Mucosa of rectum (tissue), 2 donors: ENCODE data around the gene SEMA4G.

Experiments used
- H3K27ac ChIP-seq, 2 donors: one replicate each; pipeline ENCODE4 v1.7.0; 2013; ENCODE audit warnings: inconsistent platforms in 2 of 2, low read depth in 2 of 2, low read length in 2 of 2
- H3K27me3 ChIP-seq, 2 donors: one replicate each; pipeline ENCODE4 v1.7.0; 2013; ENCODE audit warnings: low read length in 2 of 2; ENCODE audit not compliant: control insufficient read depth in 2 of 2, insufficient read depth in 2 of 2
- H3K36me3 ChIP-seq, 2 donors: one replicate each; pipeline ENCODE4 v1.7.0; 2013; ENCODE audit warnings: low read length in 2 of 2; ENCODE audit not compliant: control insufficient read depth in 2 of 2, insufficient read depth in 2 of 2
- H3K4me1 ChIP-seq, 2 donors: one replicate each; pipeline ENCODE4 v1.7.0; 2013; ENCODE audit warnings: low read length in 2 of 2, mild to moderate bottlenecking in 1 of 2; ENCODE audit not compliant: control insufficient read depth in 2 of 2, insufficient read depth in 2 of 2
- H3K4me3 ChIP-seq, 2 donors: one replicate each; pipeline ENCODE4 v1.7.0; 2013; ENCODE audit warnings: low read length in 2 of 2
- H3K9ac ChIP-seq, 2 donors: one replicate each; pipeline ENCODE4 v1.7.0; 2013; ENCODE audit warnings: low read length in 2 of 2, low read depth in 1 of 2, mild to moderate bottlenecking in 1 of 2
- H3K9me3 ChIP-seq, 2 donors: one replicate each; pipeline ENCODE4 v1.7.0; 2013; ENCODE audit warnings: low read length in 2 of 2; ENCODE audit not compliant: control insufficient read depth in 2 of 2
- donor health status: healthy.
- donor health status: Normal muscosa, but diverticular disease.

The SEMA4G gene

GRCh38 chr10:100948916-100949315 lies 20.4 kb upstream of the SEMA4G start:
- peaks cover 55 to 57% of the 10 kb centered on the region in 2 donors for H3K36me3 ChIP-seq
- H3K27me3 ChIP-seq = no peaks in the 10 kb centered on the region
- H3K4me1 ChIP-seq = no peaks in the 10 kb centered on the region
- H3K9me3 ChIP-seq = no peaks in the 10 kb centered on the region
- no peak overlapping the region for H3K4me3 ChIP-seq
- no peak overlapping the region for H3K9ac ChIP-seq
- no peak overlapping the region for H3K27ac ChIP-seq

- Histone ChIP-seq H3K4me3 (no peak overlapping the region), H3K27ac (no peak overlapping the region), H3K4me1 (no peaks in the 10 kb centered on the region), H3K36me3 (peaks cover 40 to 57% of the 10 kb centered on the region in 2 donors), H3K9me3 (no peaks in the 10 kb centered on the region), H3K9ac (no peak overlapping the region), H3K27me3 (no peaks in the 10 kb centered on the region)
Measured at GRCh38 chr10:100960251-100960650, 9.1 kb upstream of the SEMA4G start.

DNA sequence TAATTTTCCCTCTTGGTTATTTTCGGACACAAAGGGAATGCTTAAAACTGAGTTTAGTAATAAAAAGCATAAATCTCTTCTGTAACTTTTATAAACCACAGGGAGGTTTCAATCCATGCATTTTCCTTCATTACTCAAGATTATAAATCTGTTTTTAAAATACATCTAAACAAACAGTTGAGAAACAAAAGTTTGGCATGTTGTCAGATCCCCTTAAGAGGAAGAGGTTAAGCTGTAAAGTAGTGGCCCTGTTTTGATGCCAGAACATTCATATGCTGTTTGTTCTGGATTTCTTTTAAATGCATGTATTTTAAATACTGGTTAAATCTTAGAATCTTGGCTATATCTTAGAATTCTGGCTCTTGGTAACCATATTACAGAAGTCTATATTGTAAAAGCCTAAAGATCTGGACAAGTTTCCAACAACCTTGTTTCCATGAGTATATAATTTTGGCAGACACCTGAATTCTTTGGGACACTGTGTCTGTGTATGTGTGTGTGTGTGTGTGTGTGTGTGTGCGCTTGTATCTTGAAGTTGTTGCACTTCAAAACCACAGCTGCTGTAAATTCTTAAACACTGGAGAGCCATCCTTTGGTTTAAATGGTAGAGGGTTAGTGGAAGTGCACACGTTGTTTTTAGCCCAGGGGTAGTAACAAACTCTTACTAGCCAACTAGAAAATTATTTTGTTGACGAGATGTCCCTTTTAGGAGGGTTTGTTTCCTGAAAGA lies 6.8 kb upstream of the SEMA4G start:
- H3K36me3 ChIP-seq = peaks cover 36 to 59% of the 10 kb centered on the region in 2 donors
- H3K4me3 ChIP-seq = no peak overlapping the region
- H3K9ac ChIP-seq = no peak overlapping the region
- H3K27ac ChIP-seq = no peak overlapping the region
- peaks cover 4 to 11% of the 10 kb centered on the region in 2 donors for H3K4me1 ChIP-seq
- H3K9me3 ChIP-seq = no peaks in the 10 kb centered on the region
- H3K27me3 ChIP-seq = no peaks in the 10 kb centered on the region

DNA sequence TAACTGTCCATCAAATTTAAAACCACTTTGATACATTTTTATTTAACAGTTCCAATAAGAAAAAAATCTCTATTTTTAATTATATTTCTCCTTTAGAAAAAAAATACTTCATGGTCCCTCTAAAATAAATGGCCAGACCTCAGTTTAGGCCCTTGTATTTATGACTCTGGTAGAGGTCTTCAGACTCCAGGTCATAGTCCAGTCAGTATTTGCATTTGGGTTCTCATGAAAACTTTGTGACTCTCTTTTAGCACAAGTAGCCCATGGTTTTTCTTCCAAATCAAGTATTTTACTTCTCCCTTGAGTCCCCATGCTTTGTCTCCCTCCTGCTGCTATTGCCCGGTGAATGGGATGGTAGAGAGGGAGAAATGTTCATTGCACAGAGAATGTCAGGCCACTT lies 5.5 kb upstream of the SEMA4G start:
- no peak overlapping the region for H3K9ac ChIP-seq
- no peak overlapping the region for H3K4me3 ChIP-seq
- H3K9me3 ChIP-seq = no peaks in the 10 kb centered on the region
- H3K27me3 ChIP-seq = no peaks in the 10 kb centered on the region
- peaks cover 8 to 22% of the 10 kb centered on the region in 2 donors for H3K4me1 ChIP-seq
- H3K27ac ChIP-seq = no peak overlapping the region
- H3K36me3 ChIP-seq = peaks cover 30 to 50% of the 10 kb centered on the region in 2 donors

- H3K4me3 ChIP-seq = no peak overlapping the region
- H3K4me1 ChIP-seq = peaks cover 18 to 36% of the 10 kb centered on the region in 2 donors
- no peaks in the 10 kb centered on the region for H3K27me3 ChIP-seq
- peaks cover 21 to 37% of the 10 kb centered on the region in 2 donors for H3K36me3 ChIP-seq
- H3K27ac ChIP-seq = no peak overlapping the region
- no peak overlapping the region for H3K9ac ChIP-seq
- H3K9me3 ChIP-seq = no peaks in the 10 kb centered on the region
Measured at GRCh38 chr10:100965820-100966219, 3.5 kb upstream of the SEMA4G start.

- H3K36me3 ChIP-seq = peaks cover 16 to 35% of the 10 kb centered on the region in 2 donors
- H3K27ac ChIP-seq = peak overlapping the region; percentile 64 to 74
- no peaks in the 10 kb centered on the region for H3K9me3 ChIP-seq
- H3K27me3 ChIP-seq = no peaks in the 10 kb centered on the region
- H3K9ac ChIP-seq = no peak overlapping the region
- peaks cover 25 to 46% of the 10 kb centered on the region in 2 donors for H3K4me1 ChIP-seq
- H3K4me3 ChIP-seq = no peak overlapping the region
Measured at GRCh38 chr10:100966887-100967286, 2.4 kb upstream of the SEMA4G start.

DNA sequence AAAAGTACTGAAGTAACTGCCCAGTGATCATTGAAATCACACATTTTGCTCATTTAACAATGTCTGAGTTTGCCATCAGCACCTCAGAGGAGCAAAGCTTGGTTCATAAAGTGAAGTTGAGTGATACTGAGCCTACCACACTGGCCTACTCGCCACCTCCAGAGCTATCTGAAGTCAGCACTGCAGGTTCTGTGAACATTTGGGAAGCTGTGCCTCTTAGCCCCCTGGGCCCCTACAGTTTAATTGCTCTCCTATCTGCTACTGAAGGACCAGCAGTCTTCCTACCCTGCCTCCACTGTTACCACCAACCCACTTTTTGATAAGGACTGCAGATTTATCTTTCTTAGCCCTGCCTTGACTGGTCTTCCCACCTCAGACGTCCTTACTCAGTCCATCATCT lies 2.0 kb upstream of the SEMA4G start:
- Histone ChIP-seq H3K9ac (no peak overlapping the region), H3K36me3 (peaks cover 15 to 32% of the 10 kb centered on the region in 2 donors), H3K27ac (peak overlapping the region; percentile 64 to 74), H3K4me1 (peaks cover 30 to 51% of the 10 kb centered on the region in 2 donors), H3K9me3 (no peaks in the 10 kb centered on the region), H3K4me3 (no peak overlapping the region), H3K27me3 (no peaks in the 10 kb centered on the region)

GRCh38 chr10:100968062-100968736 lies 1.1 kb upstream of the SEMA4G start:
- Histone ChIP-seq H3K36me3 (peaks cover 13 to 31% of the 10 kb centered on the region in 2 donors), H3K4me3 (peak overlapping the region; percentile 69 to 94), H3K4me1 (peaks cover 32 to 58% of the 10 kb centered on the region in 2 donors), H3K27me3 (no peaks in the 10 kb centered on the region), H3K9ac (peak overlapping the region; percentile 61 to 65), H3K27ac (peak overlapping the region; percentile 74 to 84), H3K9me3 (no peaks in the 10 kb centered on the region)

DNA sequence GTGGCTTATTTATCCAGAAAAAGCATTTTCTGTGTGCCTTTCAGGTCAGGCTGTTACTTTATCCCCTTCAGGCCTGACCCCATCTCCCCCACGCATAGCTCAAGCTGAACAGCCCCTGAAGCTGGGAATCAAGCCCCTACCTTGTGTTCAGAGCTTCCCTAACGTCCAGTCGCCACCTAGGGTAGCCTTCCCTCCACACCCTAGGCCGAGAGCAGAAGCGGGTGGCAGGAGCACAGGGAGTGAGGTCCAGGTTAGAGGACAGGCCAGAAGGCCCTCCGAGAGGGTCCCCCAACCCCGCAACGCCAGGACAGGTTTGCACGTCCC lies 479 bp upstream of the SEMA4G start:
- no peaks in the 10 kb centered on the region for H3K9me3 ChIP-seq
- H3K4me1 ChIP-seq = peaks cover 32 to 58% of the 10 kb centered on the region in 2 donors
- peak overlapping the region; percentile 69 to 94 for H3K4me3 ChIP-seq
- no peaks in the 10 kb centered on the region for H3K27me3 ChIP-seq
- peak overlapping the region; percentile 61 to 65 for H3K9ac ChIP-seq
- peak overlapping the region; percentile 74 to 84 for H3K27ac ChIP-seq
- H3K36me3 ChIP-seq = peaks cover 18 to 29% of the 10 kb centered on the region in 2 donors

DNA sequence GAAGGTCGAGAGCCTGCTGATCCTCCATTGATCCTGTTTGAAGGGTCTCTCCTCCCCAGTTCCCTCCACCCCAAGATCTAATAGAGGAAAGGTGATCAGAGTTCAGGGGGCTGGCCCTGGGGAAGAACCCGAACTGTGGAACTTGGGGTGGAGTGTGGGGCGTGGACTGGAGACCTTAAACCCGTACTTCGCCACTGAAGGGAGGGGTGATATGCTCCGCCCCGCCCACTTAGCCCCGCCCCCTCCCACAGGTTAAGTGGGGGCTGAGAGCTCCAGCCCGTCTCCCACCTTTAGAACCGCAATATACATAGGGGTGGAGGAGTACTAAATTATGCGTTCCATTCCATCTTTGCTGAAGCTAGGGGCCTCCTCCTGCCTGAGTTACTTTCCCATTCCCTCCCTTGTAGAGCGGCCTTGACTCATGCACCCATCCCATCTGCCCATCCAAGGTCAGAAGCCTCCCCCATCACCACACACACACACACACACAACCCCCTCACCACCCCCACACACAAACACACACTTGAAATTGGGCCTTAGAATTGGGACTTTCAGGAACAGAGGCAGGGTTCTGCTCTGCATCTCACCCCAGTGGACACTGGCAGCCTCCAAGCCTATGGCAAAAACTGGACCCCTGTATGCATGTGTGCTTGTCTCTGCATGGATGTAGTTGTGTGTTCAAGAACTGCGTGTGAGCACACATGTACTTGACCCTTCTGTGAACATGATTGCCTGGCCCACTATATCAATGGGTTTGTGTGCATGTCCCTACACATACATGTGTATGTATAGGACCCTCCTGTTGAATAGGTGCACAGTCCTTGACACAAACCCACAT lies 991 bp downstream of the SEMA4G start:
- Histone ChIP-seq H3K27ac (peak overlapping the region; percentile 94 to 95), H3K9me3 (no peaks in the 10 kb centered on the region), H3K36me3 (peaks cover 18 to 32% of the 10 kb centered on the region in 2 donors), H3K4me1 (peaks cover 32 to 57% of the 10 kb centered on the region in 2 donors), H3K27me3 (no peaks in the 10 kb centered on the region), H3K9ac (peak overlapping the region; percentile 88 to 89), H3K4me3 (peak overlapping the region; percentile 86 to 94)
